ENCODE measurements around the gene VPS26C. TPM values are rescaled to one million over a fixed set of nuclear protein-coding genes. Genes with fewer than 3 reads are reported as not detected.
"Not testable (repeated sequence)": the region's sequence is repeated elsewhere in the genome, so short reads cannot be mapped to it uniquely, and the experiment has no call there.

The VPS26C gene
- total RNA-seq, 4 donors from 2014 or later, result 47.7 to 60.8 (median 55.4) TPM

GRCh38 chr21:37292941-37293340 is 25.8 kb upstream of the VPS26C start:
- Histone ChIP-seq H3K36me3 (no peaks in the 10 kb centered on the region), H3K27me3 (no peaks in the 10 kb centered on the region), H3K4me3 (no peak overlapping the region), H3K27ac (no peak overlapping the region), H3K4me1 (no peaks in the 10 kb centered on the region), H3K9me3 (no peaks in the 10 kb centered on the region)
- TF ChIP-seq CTCF (IDR thresholded peaks at IDR 0.05), result no peak
- no peak for TF ChIP-seq POLR2AphosphoS5 (IDR thresholded peaks at IDR 0.05)
- TF ChIP-seq EP300 (IDR thresholded peaks at IDR 0.05), result no peak
- TF ChIP-seq POLR2A (IDR thresholded peaks at IDR 0.05), result no peak
- WGBS, result 51% methylated on average over 3 of the region's 3 CpGs
- no peak for DNase-seq (ENCODE audit: low spot score in 2 of 2)

- WGBS, result 76% methylated on average over 1 of the region's 1 CpG
- no peak for TF ChIP-seq POLR2A (IDR thresholded peaks at IDR 0.05)
- no peak for TF ChIP-seq EP300 (IDR thresholded peaks at IDR 0.05)
- TF ChIP-seq POLR2AphosphoS5 (IDR thresholded peaks at IDR 0.05), result no peak
- no peak for TF ChIP-seq CTCF (IDR thresholded peaks at IDR 0.05)
- DNase-seq (ENCODE audit: low spot score in 2 of 2), result no peak
- Histone ChIP-seq H3K27ac (no peak overlapping the region), H3K27me3 (no peaks in the 10 kb centered on the region), H3K36me3 (no peaks in the 10 kb centered on the region), H3K4me1 (no peaks in the 10 kb centered on the region), H3K9me3 (no peaks in the 10 kb centered on the region), H3K4me3 (no peak overlapping the region)
These were observed 24.9 kb upstream of the VPS26C start for GRCh38 chr21:37292041-37292440.

GRCh38 chr21:37283191-37283710 is 16.1 kb upstream of the VPS26C start:
- H3K9me3 ChIP-seq; H3K36me3 ChIP-seq; H3K27ac ChIP-seq; H3K4me3 ChIP-seq; H3K4me1 ChIP-seq; DNase-seq (ENCODE audit: low spot score in 2 of 2); H3K27me3 ChIP-seq: not testable (repeated sequence)
- 95% methylated on average over 14 of the region's 38 CpGs for WGBS

- H3K9me3 ChIP-seq; DNase-seq (ENCODE audit: low spot score in 2 of 2); H3K36me3 ChIP-seq; H3K27ac ChIP-seq; H3K4me1 ChIP-seq; H3K27me3 ChIP-seq; H3K4me3 ChIP-seq: not testable (repeated sequence)
- 68% methylated on average over 9 of the region's 10 CpGs for WGBS
These were observed 15.5 kb upstream of the VPS26C start for GRCh38 chr21:37282602-37283001.

- Histone ChIP-seq H3K36me3 (no peaks in the 10 kb centered on the region), H3K27me3 (peaks cover 3% of the 10 kb centered on the region), H3K4me1 (no peaks in the 10 kb centered on the region), H3K4me3 (no peak overlapping the region), H3K9me3 (no peaks in the 10 kb centered on the region), H3K27ac (no peak overlapping the region)
- no peak for DNase-seq (ENCODE audit: low spot score in 2 of 2)
- no peak for TF ChIP-seq POLR2A (IDR thresholded peaks at IDR 0.05)
- 22% methylated on average over 10 of the region's 16 CpGs for WGBS
These were observed 14.9 kb upstream of the VPS26C start for GRCh38 chr21:37281993-37282392.

GRCh38 chr21:37281579-37281978 is 14.4 kb upstream of the VPS26C start:
- no peaks in the 10 kb centered on the region for H3K36me3 ChIP-seq
- WGBS, result 25% methylated on average over 10 of the region's 10 CpGs
- no peak for DNase-seq (ENCODE audit: low spot score in 2 of 2)
- H3K27me3 ChIP-seq, result peaks cover 3% of the 10 kb centered on the region
- no peaks in the 10 kb centered on the region for H3K9me3 ChIP-seq
- no peak for TF ChIP-seq EP300 (IDR thresholded peaks at IDR 0.05)
- TF ChIP-seq POLR2AphosphoS5 (IDR thresholded peaks at IDR 0.05), result no peak
- TF ChIP-seq POLR2A (IDR thresholded peaks at IDR 0.05), result no peak
- TF ChIP-seq CTCF (IDR thresholded peaks at IDR 0.05), result no peak
- no peak overlapping the region for H3K4me3 ChIP-seq
- H3K4me1 ChIP-seq, result no peaks in the 10 kb centered on the region
- H3K27ac ChIP-seq, result no peak overlapping the region

- not testable (repeated sequence) for H3K9me3 ChIP-seq; H3K27ac ChIP-seq; H3K27me3 ChIP-seq; H3K36me3 ChIP-seq; DNase-seq (ENCODE audit: low spot score in 2 of 2); H3K4me3 ChIP-seq; H3K4me1 ChIP-seq
- 90% methylated on average over 4 of the region's 4 CpGs for WGBS
These were observed 12.1 kb upstream of the VPS26C start for GRCh38 chr21:37279271-37279670.
